GM19240 (cell line): Measurements from ENCODE around the gene RAP1A.
A peak's percentile ranks its signal among the peaks of the same experiment; 100 is the strongest.

ENCODE experiments used
- DNase-seq: peaks from one replicate; pipeline ENCODE4 v3.0.0; 2011; ENCODE audit warnings: low spot score; ENCODE audit not compliant: insufficient read length

Gene RAP1A

DNA sequence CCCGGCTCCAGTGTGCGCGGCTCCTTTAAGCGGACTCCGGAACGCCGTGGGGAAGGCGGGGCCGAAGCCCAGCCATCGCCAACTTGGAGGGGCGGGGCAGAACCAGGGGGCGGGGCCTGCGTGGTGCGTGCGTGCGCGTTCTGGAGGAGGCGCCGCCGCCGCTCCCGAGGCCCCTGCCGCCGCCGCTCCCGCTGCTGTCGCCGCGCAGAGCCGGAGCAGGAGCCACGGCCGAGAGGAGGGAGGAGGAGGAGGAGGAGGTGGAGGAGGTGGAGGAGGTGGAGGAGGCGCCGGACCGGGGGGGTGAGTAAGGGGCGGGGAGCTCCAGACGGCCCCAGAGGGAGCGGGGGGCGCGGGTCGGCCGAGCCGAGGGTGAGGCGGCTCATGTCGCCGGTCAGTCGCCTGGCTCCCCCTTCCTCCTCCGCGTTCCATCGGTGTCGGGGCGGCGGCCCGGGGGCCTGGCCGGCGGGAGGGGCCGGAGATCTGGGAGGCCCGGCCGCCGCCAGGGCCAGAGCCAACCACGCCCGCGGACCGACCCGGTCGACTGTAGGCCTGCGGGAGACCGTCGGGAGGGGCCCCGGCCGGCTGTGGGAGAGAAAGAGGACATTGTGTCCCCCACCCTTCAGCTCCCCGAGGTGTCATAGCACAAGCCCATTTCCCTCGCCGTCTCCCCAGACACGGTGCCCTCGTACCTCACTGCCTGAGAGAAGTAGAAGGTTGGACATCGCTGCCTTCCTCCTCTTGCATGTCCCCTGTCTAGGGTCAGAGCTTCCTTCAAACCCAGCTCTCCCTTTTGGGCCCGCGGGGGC is at the start of gene RAP1A:
RAP1A (plus strand) TSS at position 155 of the 806 bp plus-strand sequence. CDS start 71,572 bp downstream, outside the sequence.
- DNase-seq, result peak; percentile 57

GRCh38 chr1:111569913-111570312 is 49.7 kb upstream of the RAP1A start:
- no peak for DNase-seq

DNA sequence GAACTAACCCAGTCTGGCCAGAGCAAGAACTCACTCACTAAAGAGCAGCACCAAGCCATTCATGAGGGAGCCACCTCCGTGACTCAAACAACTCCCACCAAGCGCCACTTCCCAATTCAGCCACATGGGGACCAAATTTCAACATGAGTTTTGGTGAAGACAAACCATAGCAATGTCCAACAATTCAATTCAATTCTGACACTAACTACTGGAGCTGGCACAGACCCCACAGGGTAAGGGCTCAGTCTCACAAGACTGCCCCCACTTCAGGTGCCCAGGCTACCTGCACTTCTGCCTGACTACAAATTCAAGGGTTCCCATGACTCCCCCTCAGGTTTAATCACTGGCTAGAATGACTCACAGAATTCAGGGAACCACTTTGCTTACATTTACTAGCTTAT is 48.8 kb upstream of the RAP1A start:
- DNase-seq, result peak; percentile 38

DNA sequence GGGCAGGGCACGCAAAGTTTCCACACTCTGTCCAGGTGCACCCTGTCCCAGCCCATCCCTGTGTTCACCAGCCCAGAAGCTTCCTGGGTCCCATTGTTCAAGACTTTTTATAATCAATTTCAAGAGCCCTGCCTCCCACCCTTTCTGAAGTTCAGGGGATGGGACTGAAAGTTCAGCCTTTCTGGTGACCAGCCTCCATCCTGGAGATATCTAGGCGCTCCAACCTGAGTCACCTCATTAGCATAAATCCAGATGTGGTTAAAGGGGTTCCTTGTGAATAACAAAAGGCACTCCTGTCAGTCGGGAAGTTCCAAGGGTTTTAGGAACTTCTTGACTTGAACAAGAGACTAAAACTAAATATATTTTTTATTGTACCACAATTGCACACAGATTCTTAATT is 48.4 kb upstream of the RAP1A start:
- no peak for DNase-seq

DNA sequence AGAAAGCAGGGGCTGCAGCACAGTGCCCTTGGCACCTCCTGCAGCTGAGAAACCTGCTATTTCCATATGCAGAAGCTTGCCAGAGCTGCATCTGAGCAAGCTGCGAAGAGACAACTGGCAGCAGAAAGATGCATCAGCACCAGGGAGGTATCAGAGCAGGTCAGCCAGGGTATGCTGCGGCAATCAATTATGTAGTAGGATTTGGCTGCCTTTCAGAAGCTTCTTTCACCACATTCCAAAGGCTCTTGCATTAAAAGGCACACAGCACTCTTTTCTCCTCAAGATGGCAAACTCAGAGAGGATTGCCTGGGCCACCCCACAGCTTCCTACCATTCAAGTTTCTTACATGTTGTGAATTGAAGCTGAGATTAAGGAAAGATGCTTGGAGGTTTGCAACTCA is 47.6 kb upstream of the RAP1A start:
- DNase-seq, result no peak

DNA sequence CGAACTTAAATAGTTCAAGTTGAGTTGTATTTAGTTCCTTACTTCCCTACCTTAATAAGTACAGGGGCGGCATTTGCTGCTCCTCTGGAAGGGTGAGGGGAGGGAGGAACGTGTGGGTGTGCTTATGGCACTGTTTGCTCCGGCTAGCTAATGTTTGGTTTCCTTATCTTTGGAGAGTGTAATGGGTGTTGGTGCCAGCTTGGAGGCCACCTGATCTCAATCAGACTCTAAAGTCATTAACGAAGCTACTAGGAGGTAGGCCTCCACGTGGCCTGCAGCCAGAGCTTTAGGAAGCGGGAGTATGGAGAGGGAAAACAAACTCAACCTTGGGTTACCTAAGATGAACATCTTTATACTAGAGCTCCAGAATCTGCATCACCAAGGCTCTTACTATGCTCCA is 43.0 kb upstream of the RAP1A start:
- DNase-seq, result no peak

GRCh38 chr1:111577814-111578213 is 41.8 kb upstream of the RAP1A start:
- no peak for DNase-seq

- no peak for DNase-seq
These were observed 38.4 kb upstream of the RAP1A start for GRCh38 chr1:111581166-111581565.

GRCh38 chr1:111582016-111582415 is 37.6 kb upstream of the RAP1A start:
- DNase-seq, result no peak

- DNase-seq, result no peak
These were observed 36.7 kb upstream of the RAP1A start for GRCh38 chr1:111582644-111583618.

- no peak for DNase-seq
These were observed 34.0 kb upstream of the RAP1A start for GRCh38 chr1:111585447-111586086.

DNA sequence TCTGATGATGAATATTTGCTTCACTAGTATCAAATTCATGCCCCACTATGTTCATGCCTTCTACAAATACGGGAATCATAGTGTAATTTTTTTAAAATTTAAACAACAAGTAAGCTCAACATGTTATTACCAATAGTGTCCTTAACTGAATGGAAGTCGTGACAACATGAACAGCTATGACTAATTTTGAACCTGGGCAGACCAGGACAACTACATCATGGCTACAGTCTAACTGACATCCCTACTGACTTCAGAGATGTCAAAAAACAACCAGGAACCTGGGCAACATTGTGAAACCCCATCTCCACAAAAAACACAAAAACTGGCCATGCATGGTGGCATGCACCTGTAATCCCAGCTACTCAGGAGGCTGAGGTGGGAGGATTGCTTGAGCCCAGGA is 33.5 kb upstream of the RAP1A start:
- no peak for DNase-seq

- DNase-seq, result no peak
These were observed 31.9 kb upstream of the RAP1A start for GRCh38 chr1:111587509-111588174.

DNA sequence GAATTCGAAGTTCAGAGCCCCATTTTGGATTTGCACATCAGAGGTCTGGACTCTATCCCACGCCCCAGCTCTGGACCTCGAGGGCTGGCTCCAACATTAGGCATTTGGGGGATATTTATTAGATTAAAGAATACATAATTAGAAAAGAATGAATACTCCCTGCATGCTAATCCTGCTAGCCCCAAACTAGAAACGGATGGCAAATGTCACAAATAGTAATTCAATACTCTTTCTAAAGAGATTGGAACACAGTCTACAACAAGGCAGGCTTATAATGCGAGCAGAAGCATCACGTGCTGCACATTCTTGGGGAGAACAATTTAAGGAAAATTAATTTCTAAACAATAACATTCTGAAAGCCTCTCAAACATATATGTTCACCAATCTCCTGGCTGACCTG is 27.7 kb upstream of the RAP1A start:
- DNase-seq, result no peak

DNA sequence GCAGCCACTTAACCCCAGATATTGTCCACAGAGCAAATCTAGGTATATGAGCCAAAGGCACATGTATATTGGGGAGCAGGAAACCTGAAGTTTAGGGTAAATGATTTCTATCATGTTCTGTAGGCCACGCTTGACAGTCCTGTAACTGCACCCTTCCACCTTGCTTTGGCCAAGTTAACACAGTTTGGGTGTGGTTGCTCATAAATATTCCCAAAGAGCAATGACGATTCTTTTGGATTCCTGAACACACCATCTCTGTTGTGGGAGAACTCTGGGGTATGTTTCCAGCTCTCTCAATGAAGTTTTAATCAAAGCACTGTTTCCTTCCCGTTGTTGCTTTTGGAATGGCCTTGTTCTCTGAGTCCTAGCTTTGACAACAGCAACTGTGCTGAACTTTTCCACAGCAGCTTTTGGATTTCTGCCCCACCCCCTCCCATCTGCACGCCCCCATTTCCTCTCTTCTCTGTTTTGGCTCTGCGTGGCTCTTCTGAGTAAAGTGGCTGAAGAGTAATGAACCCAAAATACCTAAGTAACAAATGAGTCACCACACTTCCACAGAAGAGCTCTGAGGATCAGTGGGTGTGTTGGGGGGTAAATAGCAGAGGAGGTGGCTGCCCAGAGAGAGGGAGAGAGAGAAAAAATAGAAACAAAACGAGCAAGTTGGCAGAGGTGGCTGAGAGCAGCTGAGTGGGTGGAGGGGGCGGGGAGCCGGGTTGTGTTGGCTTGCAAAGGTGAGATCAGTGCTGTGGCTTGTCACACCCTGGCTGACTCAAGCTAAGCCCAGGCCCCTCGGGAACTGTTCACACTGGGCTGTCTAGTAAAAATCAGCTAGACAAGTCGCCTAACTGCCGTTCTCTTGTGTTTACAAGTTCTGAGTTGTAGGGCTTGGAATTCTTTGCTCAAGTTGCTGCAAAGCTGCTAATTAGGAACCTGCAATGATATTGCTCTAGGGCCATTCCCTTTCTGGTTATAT is 26.9 kb upstream of the RAP1A start:
- DNase-seq, result peak; percentile 18

DNA sequence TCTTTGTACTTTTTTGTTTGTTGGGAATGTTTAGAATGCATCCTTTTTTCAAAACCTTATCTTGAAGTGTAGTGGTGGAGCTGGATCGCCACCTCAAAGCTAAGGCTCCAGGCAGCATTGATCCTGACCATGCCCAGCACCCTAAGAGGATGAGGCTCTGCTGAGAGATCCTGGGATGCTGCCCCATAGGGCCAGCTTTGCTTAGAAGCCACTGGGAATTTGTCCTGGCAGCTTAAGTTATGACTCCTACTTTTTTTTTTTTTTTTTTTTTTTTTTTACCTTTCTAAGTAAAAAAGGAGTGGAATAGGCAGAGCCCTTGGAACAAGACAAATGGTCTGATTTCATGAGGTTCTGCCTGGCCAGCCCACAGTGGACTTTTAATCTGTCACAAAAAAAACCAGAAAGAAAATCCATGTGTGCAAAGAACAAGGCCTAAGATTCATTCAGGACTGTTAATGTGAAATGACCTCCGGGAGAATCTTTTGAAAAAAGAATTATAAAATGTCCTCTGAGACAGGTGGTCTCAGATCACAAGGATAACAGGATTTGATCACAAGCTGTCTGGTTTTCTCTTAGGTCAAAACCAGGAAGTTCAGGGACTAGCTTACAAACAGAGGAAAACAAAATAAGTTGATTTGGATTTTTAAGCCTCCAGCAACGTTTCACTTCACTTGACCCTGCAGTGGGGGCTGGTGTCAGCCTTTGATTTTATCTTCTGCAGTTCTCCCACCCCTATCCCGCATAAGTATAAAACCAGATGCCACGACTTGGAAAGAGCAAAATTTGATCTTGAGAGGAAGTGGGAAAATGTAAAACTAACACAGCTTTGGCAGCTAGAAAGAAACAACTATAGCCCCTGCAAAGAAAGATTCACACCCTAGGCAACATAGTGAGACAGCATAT is 25.9 kb upstream of the RAP1A start:
- DNase-seq, result no peak

DNA sequence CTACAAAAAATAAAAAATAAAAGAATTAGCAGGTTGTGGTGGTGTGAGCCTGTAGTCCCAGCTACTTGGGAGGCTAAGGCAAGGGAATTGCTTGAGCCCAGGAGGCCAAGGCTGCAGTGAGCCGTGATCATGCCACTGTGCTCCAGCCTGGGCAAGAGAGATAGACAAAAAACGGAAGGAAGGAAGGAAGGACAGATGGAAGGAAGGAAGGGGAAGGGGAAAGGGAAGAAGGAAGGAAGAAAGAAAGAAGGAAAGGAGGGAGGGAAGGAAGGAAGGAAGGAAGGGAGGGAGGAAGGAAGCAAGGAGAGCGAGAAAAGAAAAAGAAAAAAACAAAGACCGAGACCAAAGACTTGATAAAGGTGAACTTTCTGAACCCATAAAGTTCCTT is 25.3 kb upstream of the RAP1A start:
- no peak for DNase-seq

DNA sequence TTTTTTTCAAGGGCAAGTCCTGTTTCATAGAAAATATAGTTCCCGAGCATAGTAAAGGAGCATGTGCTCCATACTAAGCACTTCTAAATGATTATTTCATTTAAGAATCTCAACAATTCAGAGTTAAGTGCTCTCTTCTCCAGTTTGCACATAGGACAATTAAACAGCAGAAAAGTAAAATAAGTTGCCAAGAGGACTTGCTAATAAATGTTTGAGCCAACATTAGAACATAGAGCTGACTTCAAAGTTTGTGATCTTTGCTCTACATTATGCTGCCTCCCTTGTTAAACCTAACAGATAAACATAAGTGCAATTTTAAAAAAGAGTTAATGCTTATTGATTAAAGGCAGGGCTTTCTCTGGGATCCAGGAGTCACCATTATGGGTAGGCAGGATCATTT is 23.8 kb upstream of the RAP1A start:
- no peak for DNase-seq

DNA sequence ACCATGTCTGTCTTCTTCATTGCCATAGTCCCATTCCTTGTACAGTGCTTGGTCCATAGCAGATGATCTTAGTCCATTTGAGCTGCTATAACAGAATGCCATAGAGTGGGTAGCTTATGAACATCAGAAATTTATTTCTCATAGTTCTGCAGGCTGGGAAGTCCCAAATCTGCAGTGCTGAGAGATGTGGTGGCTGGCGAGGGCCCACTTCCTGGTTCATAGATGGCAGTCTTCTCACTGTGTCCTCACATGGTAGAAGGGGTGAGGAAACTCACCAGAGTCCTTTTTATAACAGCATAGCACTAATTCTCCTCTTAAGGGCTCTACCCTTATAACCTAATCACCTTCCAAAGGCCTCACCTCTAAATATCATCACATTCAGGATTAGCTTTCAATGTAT is 23.1 kb upstream of the RAP1A start:
- DNase-seq, result no peak
